Left lung (tissue), 10 donors: ENCODE measurements around the gene LRRC8E. TPM values are rescaled to one million over a fixed set of nuclear protein-coding genes. Genes with fewer than 3 reads are reported as not detected.
"Not testable (repeated sequence)": the region's sequence is repeated elsewhere in the genome, so short reads cannot be mapped to it uniquely, and the experiment has no call there.

ENCODE experiments used
- ATAC-seq: fragments of 200-7000 bp; cut with Tn5 transposase; one replicate; pipeline ENCODE4 v1.9.1; 2020; ENCODE audit warnings: moderate library complexity
- DNase-seq, 4 donors: peaks; one replicate each; pipeline ENCODE4 v3.0.0-alpha.2; 2013 to 2020
- H3K27ac ChIP-seq, 2 donors: fragments of 200-600 bp; sonication (generic) in 1 of 2; one replicate each; pipeline versions ENCODE4 v1.5.0 to v1.8.0; 2020 to 2021
- H3K27me3 ChIP-seq, 2 donors: fragments of 200-600 bp; sonication (generic) in 1 of 2; one replicate each; pipeline versions ENCODE4 v1.5.0 to v1.8.0; 2020 to 2021
- H3K36me3 ChIP-seq, 2 donors: fragments of 200-600 bp; sonication (generic) in 1 of 2; one replicate each; pipeline versions ENCODE4 v1.5.0 to v1.8.0; 2020 to 2021
- H3K4me1 ChIP-seq, 2 donors: fragments of 200-600 bp; one replicate each; pipeline ENCODE4 v1.8.0; 2021
- H3K4me3 ChIP-seq, 2 donors: fragments of 200-600 bp; sonication (generic) in 1 of 2; one replicate each; pipeline versions ENCODE4 v1.5.0 to v1.8.0; 2020 to 2021; ENCODE audit warnings: mild to moderate bottlenecking in 1 of 2
- H3K9me3 ChIP-seq, 2 donors: fragments of 200-600 bp; sonication (generic) in 1 of 2; one replicate each; pipeline versions ENCODE4 v1.5.0 to v1.8.0; 2020 to 2021
- intact Hi-C, 2 donors: fragments of 100-400 bp; cut with DNase I; formaldehyde crosslinking; loops; one replicate each; pipeline versions ENCODE4 v1.11.2 to v1.14.2; 2022
- polyA plus RNA-seq, 6 donors: library from polyadenylated mRNA; unstranded; fragments of 120-200 nt; gene quantifications; one replicate each; pipeline ENCODE4 v1.2.1, GENCODE V29; 2013; ENCODE audit not compliant: insufficient read length in 6 of 6
- total RNA-seq, 2 donors: library from RNA; stranded (reverse); fragmentation: NEBNext Ultra II Directional; extraction: Animal tissue kit (Norgen Biotek cat#: 25700); gene quantifications; one replicate each; pipeline ENCODE4 v1.2.1, GENCODE V29; 2021
- TF ChIP-seq, protein P1 (sequence below), 2 donors: fragments of 200-600 bp; sonication (generic) in 1 of 2; IDR thresholded peaks; one replicate each; pipeline versions ENCODE4 v1.5.0 to v1.8.0; 2021; ENCODE audit warnings: antibody characterized with exemption in 2 of 2
- donor health status: DM: no; HTN: yes; CAD: no.
- donor health status: DM: no; HTN: no; CAD: no.

Gene LRRC8E
- total and polyA plus RNA-seq, 8 donors = 3.7 to 10.5 (median 4.7) TPM

DNA sequence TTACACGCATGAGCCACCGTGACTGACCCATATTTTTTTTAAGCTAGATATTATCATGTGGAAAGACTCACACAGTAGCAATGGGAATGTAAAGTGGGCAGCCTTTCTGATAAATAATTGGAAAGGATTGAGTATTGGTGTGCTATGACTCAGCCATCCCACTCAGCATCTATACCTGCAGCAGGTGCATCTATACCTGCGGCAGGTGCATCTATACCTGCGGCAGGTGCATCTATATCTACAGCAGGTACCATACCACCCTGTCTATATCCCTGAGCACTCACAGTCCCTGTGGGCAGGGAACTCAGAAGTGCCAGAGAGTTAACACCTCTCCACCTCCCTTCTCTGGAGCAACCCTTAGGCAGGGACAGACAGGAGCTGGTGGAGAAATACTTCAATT, 5.2 kb upstream of the LRRC8E start:
- H3K9me3 ChIP-seq = no peaks in the 10 kb centered on the region
- no peak overlapping the region for H3K27ac ChIP-seq
- intact Hi-C loops = no loop called here
- DNase-seq (no peak), ATAC-seq (no peak)
- H3K4me3 ChIP-seq = no peak overlapping the region
- no peaks in the 10 kb centered on the region for H3K36me3 ChIP-seq
- TF ChIP-seq, protein P1, sequence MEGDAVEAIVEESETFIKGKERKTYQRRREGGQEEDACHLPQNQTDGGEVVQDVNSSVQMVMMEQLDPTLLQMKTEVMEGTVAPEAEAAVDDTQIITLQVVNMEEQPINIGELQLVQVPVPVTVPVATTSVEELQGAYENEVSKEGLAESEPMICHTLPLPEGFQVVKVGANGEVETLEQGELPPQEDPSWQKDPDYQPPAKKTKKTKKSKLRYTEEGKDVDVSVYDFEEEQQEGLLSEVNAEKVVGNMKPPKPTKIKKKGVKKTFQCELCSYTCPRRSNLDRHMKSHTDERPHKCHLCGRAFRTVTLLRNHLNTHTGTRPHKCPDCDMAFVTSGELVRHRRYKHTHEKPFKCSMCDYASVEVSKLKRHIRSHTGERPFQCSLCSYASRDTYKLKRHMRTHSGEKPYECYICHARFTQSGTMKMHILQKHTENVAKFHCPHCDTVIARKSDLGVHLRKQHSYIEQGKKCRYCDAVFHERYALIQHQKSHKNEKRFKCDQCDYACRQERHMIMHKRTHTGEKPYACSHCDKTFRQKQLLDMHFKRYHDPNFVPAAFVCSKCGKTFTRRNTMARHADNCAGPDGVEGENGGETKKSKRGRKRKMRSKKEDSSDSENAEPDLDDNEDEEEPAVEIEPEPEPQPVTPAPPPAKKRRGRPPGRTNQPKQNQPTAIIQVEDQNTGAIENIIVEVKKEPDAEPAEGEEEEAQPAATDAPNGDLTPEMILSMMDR (IDR thresholded peaks at IDR 0.05) = no peak
- peaks cover 0 to 20% of the 10 kb centered on the region in 2 donors for H3K27me3 ChIP-seq
- peaks cover 0 to 1% of the 10 kb centered on the region in 2 donors for H3K4me1 ChIP-seq

DNA sequence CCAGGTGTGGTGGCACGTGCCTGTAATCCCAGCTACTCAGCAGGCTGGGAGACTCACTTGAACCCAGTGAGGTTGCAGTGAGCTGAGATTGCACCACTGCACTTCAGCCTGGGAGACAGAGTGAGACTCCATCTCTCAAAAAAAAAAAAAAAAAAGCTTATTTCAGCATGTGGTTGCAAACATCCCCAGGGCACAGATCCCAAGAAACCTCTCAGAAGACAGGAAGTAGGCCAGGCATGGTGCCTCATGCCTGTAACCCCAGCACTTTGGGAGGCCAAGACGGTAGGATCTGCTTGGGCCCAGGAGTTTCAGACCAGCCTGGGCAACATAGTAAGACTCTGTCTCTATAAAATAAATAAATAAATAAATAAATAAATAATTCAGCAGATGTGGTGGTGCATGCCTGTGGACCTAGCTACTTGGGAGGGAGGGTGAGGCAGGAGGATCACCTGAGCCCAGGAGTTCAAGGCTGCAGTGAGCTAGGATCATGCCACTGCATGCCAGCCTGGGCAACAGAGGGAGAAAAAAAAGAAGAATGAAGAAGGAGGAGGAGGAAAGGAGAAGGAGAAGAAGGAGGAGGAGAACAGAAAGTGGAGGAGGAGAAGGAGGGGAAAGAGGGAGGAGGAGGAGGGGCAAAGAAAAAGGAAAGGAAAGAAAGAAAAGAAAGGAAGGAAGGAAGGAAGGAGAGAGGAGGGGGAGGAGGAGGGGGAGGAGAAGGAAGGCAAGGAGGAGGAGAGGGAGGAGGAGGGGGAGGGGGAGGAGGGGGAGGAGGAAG, 4.3 kb upstream of the LRRC8E start:
- DNase-seq (no peak), ATAC-seq (no peak)
- Histone ChIP-seq H3K4me3 (no peak overlapping the region), H3K27me3 (peaks cover 0 to 29% of the 10 kb centered on the region in 2 donors), H3K4me1 (peaks cover 0 to 9% of the 10 kb centered on the region in 2 donors), H3K27ac (no peak overlapping the region), H3K9me3 (no peaks in the 10 kb centered on the region), H3K36me3 (no peaks in the 10 kb centered on the region)
- TF ChIP-seq, protein P1 (IDR thresholded peaks at IDR 0.05) = no peak
- intact Hi-C loops = no loop called here

DNA sequence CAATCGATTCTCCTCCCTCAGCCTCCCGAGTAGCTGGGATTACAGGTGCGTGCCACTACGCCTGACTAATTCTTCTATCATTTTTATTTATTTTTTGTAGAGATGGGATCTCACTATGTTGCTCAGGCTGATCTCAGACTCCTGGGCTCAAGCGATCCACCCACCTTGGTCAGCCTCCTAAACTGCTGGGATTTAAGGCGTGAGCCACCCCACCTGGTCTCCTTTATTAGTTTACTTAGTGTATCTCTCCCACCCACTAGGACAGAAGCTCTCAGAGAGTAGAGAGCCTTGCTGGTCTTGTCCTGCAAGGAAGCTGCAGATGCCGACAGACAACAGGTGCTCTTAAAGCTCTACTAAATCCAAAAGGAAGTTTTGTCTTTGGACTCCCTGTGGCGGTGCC, 2.5 kb upstream of the LRRC8E start:
- Histone ChIP-seq H3K36me3 (no peaks in the 10 kb centered on the region), H3K27me3 (peaks cover 0 to 43% of the 10 kb centered on the region in 2 donors), H3K4me1 (peaks cover 0 to 9% of the 10 kb centered on the region in 2 donors), H3K27ac (no peak overlapping the region), H3K4me3 (no peak overlapping the region), H3K9me3 (no peaks in the 10 kb centered on the region)
- DNase-seq (no peak), ATAC-seq (no peak)
- intact Hi-C loops = no loop called here
- TF ChIP-seq, protein P1 (IDR thresholded peaks at IDR 0.05) = no peak

- Histone ChIP-seq H3K27ac (no peak overlapping the region), H3K9me3 (no peaks in the 10 kb centered on the region), H3K36me3 (no peaks in the 10 kb centered on the region), H3K27me3 (peaks cover 0 to 43% of the 10 kb centered on the region in 2 donors), H3K4me3 (no peak overlapping the region), H3K4me1 (peaks cover 0 to 9% of the 10 kb centered on the region in 2 donors)
- DNase-seq (no peak), ATAC-seq (no peak)
- TF ChIP-seq, protein P1 (IDR thresholded peaks at IDR 0.05) = no peak
- intact Hi-C loops = no loop called here
Measured at GRCh38 chr19:7887408-7888144, 734 bp upstream of the LRRC8E start.

GRCh38 chr19:7888826-7889217, 512 bp downstream of the LRRC8E start:
- no peaks in the 10 kb centered on the region for H3K36me3 ChIP-seq
- intact Hi-C loops = no loop called here
- no peaks in the 10 kb centered on the region for H3K9me3 ChIP-seq
- peaks cover 0 to 53% of the 10 kb centered on the region in 2 donors for H3K27me3 ChIP-seq
- TF ChIP-seq, protein P1 (IDR thresholded peaks at IDR 0.05) = no peak
- no peak overlapping the region for H3K27ac ChIP-seq
- ATAC-seq (peak; percentile 5), DNase-seq (no peak)
- H3K4me3 ChIP-seq = peak overlapping the region; percentile 42 to 43
- H3K4me1 ChIP-seq = peaks cover 0 to 9% of the 10 kb centered on the region in 2 donors

DNA sequence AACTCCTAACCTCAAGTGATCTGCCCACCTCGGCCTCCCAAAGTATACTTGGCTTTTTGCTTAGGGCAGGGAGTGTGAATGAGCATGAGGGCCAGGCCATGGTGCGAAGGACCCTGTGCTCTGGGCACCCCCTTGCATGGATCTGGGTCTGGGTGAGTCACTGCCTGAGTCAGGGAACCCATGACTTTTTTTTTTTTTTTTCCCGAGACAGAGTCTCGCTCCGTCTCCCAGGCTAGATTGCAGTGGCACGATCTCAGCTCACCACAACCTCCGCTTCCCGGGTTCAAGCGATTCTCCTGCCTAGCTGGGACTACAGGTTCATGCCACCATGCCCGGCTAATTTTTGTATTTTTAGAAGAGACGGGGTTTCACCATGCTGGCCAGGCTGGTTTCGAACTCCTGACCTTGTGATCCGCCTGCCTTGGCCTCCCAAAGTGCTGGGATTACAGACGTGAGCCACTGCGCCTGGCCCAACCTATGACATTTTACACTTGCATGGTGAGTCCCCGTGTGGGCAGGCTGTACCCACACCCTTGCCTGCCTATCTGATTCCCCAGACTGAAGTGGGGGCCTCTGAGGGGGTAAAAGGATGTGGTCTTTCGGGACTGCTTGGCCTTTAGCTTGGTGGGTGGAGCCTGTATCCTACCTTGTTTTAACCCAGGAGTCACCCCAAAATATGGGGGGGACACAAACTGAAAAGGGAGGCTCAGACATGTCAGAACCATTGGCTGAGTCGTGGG, 5.2 kb downstream of the LRRC8E start:
- DNase-seq, H3K4me1 ChIP-seq, ATAC-seq, H3K36me3 ChIP-seq, H3K4me3 ChIP-seq, H3K9me3 ChIP-seq, H3K27ac ChIP-seq, intact Hi-C loops: not testable (repeated sequence)
- H3K27me3 ChIP-seq = peaks cover 0 to 47% of the 10 kb centered on the region in 2 donors
